GM23338 (cell line): Measurements from ENCODE around the gene NEMP1. TPM values are rescaled to one million over a fixed set of nuclear protein-coding genes. Genes with fewer than 3 reads are reported as not detected.
A peak's percentile ranks its signal among the peaks of the same experiment; 100 is the strongest.

ENCODE experiments used
- ATAC-seq: fragments of 200-7000 bp; cut with Tn5 transposase; 3 replicates; pipeline ENCODE4 v1.9.1; 2020
- DNase-seq: peaks from one replicate; pipeline ENCODE4 v3.0.0-alpha.2; 2015; ENCODE audit warnings: low spot score
- H2AFZ ChIP-seq: fragments of 200-600 bp; sonication (generic); 2 replicates; pipeline ENCODE4 v1.8.0; 2016; ENCODE audit warnings: antibody characterized with exemption, mild to moderate bottlenecking, moderate library complexity
- H3F3A ChIP-seq: fragments of 200-600 bp; sonication (generic); replicated peaks from 2 replicates; pipeline ENCODE4 v1.8.0; 2017; ENCODE audit warnings: antibody characterized with exemption, mixed run types, low read depth
- H3K27ac ChIP-seq: fragments of 200-600 bp; sonication (generic); 2 replicates; pipeline ENCODE4 v1.6.1; 2016; ENCODE audit warnings: low read depth
- H3K27me3 ChIP-seq: fragments of 200-600 bp; sonication (generic); 2 replicates; pipeline ENCODE4 v1.8.0; 2016; ENCODE audit warnings: mild to moderate bottlenecking, mixed run types, moderate library complexity; ENCODE audit not compliant: insufficient read depth
- H3K36me3 ChIP-seq: fragments of 200-600 bp; sonication (generic); 2 replicates; pipeline ENCODE4 v1.8.0; 2016; ENCODE audit warnings: mild to moderate bottlenecking; ENCODE audit not compliant: insufficient read depth
- H3K4me1 ChIP-seq: fragments of 200-600 bp; sonication (generic); 2 replicates; pipeline ENCODE4 v1.8.0; 2016; ENCODE audit warnings: mild to moderate bottlenecking, moderate library complexity; ENCODE audit not compliant: insufficient read depth
- H3K4me2 ChIP-seq: fragments of 200-600 bp; sonication (generic); 2 replicates; pipeline ENCODE4 v1.7.1; 2017; ENCODE audit warnings: mixed run types
- H3K4me3 ChIP-seq: fragments of 200-600 bp; sonication (generic); 2 replicates; pipeline ENCODE4 v1.6.1; 2016; ENCODE audit warnings: mixed run types
- H3K79me2 ChIP-seq: fragments of 200-600 bp; sonication (generic); replicated peaks from 2 replicates; pipeline ENCODE4 v1.8.0; 2017; ENCODE audit warnings: mild to moderate bottlenecking; ENCODE audit not compliant: insufficient read depth
- H3K9me2 ChIP-seq: fragments of 200-600 bp; sonication (generic); 2 replicates; pipeline ENCODE4 v1.8.0; 2017; ENCODE audit not compliant: insufficient read depth
- H4K20me1 ChIP-seq: fragments of 200-600 bp; sonication (generic); replicated peaks from 2 replicates; pipeline ENCODE4 v1.8.0; 2017; ENCODE audit warnings: mild to moderate bottlenecking; ENCODE audit not compliant: insufficient read depth
- H3K27ac Mint-ChIP-seq: 2 replicates; pipeline ENCODE4 v1.8.0; 2020; ENCODE audit warnings: inconsistent platforms, mild to moderate bottlenecking, moderate library complexity, mixed read lengths
- H3K27me3 Mint-ChIP-seq: 3 replicates; pipeline ENCODE4 v1.8.0; 2022; ENCODE audit warnings: low read depth, mild to moderate bottlenecking, moderate library complexity, mixed read lengths, inconsistent platforms; ENCODE audit not compliant: insufficient read depth, poor library complexity
- H3K36me3 Mint-ChIP-seq: 3 replicates; pipeline ENCODE4 v1.8.0; 2021; ENCODE audit warnings: low read depth, mild to moderate bottlenecking, inconsistent platforms, moderate library complexity, mixed read lengths
- H3K4me1 Mint-ChIP-seq: 3 replicates; pipeline ENCODE4 v1.8.0; 2020; ENCODE audit warnings: mild to moderate bottlenecking, inconsistent platforms, mixed read lengths
- H3K4me3 Mint-ChIP-seq: 3 replicates; pipeline ENCODE4 v1.8.0; 2021; ENCODE audit warnings: moderate library complexity, mild to moderate bottlenecking, inconsistent platforms, mixed read lengths
- H3K9me3 Mint-ChIP-seq: 3 replicates; pipeline ENCODE4 v1.8.0; 2020; ENCODE audit warnings: moderate library complexity, mild to moderate bottlenecking, inconsistent platforms, mixed read lengths
- CREB1 ChIP-seq: fragments of 250-450 bp; sonication (Bioruptor Pico); IDR thresholded peaks from 2 replicates; pipeline ENCODE4 v1.5.0; 2020; ENCODE audit warnings: low read depth, mild to moderate bottlenecking, moderate library complexity
- JUNB ChIP-seq: IDR thresholded peaks from one replicate; pipeline ENCODE4 v1.6.1; 2016; ENCODE audit warnings: antibody characterized with exemption; ENCODE audit not compliant: unreplicated experiment
- POLR2AphosphoS5 ChIP-seq: IDR thresholded peaks from 2 replicates; pipeline ENCODE4 v1.6.1; 2016; ENCODE audit warnings: antibody characterized with exemption, low read depth
- ZNF114 ChIP-seq: fragments of 250-450 bp; sonication (Bioruptor Pico); IDR thresholded peaks from 2 replicates; pipeline ENCODE4 v1.5.0; 2020; ENCODE audit warnings: mild to moderate bottlenecking, moderate library complexity
- polyA plus RNA-seq: library from polyadenylated mRNA; unstranded; fragments of >200 nt; fragmentation: Nextera tagmentation; extraction: Ambion mirVana; gene quantifications from 2 replicates; pipeline ENCODE4 v1.2.1, GENCODE V29; 2016
- total RNA-seq: library from RNA; depleted of rRNA; stranded (reverse); fragments of >200 nt; shearing (Covaris generic); gene quantifications from 2 replicates; pipeline ENCODE4 v1.2.3, GENCODE V29; 2014
- TF ChIP-seq, protein P1 (sequence below): fragments of 250-450 bp; sonication (Bioruptor Pico); IDR thresholded peaks from 2 replicates; pipeline ENCODE4 v1.5.0; 2020; ENCODE audit warnings: mild to moderate bottlenecking, moderate library complexity
- TF ChIP-seq, protein P2 (sequence below), 2 experiments: fragments of 200-600 bp in 1 of 2; sonication (generic) in 1 of 2; conservative IDR thresholded peaks; 2 replicates each; pipeline versions ENCODE4 v1.5.1 to v1.6.1; 2016 to 2017; ENCODE audit warnings: antibody characterized with exemption in 2 of 2, low read depth in 2 of 2, mild to moderate bottlenecking in 2 of 2, moderate library complexity in 1 of 2

Gene NEMP1
- total and polyA plus RNA-seq, 2 experiments from 2014 or later, result 11.9 to 35.0 TPM

DNA sequence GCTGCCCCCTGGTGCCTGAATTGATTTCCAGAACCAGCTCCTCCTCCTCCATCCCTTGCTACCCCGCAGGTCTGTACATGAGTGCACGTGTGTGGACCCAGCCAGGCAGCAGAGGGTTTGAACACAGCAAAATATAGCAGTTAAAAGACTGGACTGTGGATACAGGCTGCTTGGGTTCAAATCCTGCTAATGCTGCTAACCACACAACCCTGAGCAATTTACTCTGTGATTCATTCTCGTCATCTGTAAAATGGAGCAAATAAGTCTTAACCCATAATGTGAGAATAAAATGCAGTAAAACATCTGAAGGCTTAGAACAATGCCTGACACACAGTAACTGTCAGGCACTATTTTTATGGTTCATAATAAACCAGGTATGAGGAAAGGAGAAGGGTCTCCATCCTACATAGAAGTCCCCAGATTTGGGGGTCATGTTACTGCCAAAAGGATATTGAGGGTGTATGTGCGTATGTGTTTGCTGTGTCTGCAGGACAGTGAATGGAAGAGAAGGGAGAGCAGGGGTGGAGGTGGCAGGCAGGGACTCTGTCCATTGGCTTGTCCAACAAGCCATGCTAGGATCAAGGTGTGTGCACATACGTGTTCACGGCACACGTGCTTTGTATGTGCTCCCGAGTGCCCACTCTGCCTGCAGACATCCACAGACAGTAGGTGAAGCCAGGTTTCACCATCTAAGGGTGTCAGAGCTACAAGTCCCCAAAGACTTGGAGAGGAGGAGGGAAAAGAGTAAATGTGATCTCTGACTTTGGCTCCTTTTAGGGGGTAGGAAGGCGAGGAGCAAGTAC lies 34.1 kb upstream of the NEMP1 start:
- Mint-ChIP-seq H3K27me3 (peaks cover 24% of the 10 kb centered on the region), H3K9me3 (no peaks in the 10 kb centered on the region; the same call in 1 of the 3 replicates), H3K4me3 (peak overlapping the region; percentile 7; the same call in 1 of the 3 replicates), H3K36me3 (peaks cover 2% of the 10 kb centered on the region; the same call in 1 of the 3 replicates), H3K4me1 (peaks cover 31% of the 10 kb centered on the region), H3K27ac (no peak overlapping the region)
- no peaks in the 10 kb centered on the region for H3K27me3 ChIP-seq
- DNase-seq (no peak), ATAC-seq (no peak)
- no peak overlapping the region for H2AFZ ChIP-seq
- TF ChIP-seq POLR2AphosphoS5, result no peak
- no peak for TF ChIP-seq JUNB
- TF ChIP-seq ZNF114 (CRISPR knock-in tag), result no peak
- TF ChIP-seq, protein P1, sequence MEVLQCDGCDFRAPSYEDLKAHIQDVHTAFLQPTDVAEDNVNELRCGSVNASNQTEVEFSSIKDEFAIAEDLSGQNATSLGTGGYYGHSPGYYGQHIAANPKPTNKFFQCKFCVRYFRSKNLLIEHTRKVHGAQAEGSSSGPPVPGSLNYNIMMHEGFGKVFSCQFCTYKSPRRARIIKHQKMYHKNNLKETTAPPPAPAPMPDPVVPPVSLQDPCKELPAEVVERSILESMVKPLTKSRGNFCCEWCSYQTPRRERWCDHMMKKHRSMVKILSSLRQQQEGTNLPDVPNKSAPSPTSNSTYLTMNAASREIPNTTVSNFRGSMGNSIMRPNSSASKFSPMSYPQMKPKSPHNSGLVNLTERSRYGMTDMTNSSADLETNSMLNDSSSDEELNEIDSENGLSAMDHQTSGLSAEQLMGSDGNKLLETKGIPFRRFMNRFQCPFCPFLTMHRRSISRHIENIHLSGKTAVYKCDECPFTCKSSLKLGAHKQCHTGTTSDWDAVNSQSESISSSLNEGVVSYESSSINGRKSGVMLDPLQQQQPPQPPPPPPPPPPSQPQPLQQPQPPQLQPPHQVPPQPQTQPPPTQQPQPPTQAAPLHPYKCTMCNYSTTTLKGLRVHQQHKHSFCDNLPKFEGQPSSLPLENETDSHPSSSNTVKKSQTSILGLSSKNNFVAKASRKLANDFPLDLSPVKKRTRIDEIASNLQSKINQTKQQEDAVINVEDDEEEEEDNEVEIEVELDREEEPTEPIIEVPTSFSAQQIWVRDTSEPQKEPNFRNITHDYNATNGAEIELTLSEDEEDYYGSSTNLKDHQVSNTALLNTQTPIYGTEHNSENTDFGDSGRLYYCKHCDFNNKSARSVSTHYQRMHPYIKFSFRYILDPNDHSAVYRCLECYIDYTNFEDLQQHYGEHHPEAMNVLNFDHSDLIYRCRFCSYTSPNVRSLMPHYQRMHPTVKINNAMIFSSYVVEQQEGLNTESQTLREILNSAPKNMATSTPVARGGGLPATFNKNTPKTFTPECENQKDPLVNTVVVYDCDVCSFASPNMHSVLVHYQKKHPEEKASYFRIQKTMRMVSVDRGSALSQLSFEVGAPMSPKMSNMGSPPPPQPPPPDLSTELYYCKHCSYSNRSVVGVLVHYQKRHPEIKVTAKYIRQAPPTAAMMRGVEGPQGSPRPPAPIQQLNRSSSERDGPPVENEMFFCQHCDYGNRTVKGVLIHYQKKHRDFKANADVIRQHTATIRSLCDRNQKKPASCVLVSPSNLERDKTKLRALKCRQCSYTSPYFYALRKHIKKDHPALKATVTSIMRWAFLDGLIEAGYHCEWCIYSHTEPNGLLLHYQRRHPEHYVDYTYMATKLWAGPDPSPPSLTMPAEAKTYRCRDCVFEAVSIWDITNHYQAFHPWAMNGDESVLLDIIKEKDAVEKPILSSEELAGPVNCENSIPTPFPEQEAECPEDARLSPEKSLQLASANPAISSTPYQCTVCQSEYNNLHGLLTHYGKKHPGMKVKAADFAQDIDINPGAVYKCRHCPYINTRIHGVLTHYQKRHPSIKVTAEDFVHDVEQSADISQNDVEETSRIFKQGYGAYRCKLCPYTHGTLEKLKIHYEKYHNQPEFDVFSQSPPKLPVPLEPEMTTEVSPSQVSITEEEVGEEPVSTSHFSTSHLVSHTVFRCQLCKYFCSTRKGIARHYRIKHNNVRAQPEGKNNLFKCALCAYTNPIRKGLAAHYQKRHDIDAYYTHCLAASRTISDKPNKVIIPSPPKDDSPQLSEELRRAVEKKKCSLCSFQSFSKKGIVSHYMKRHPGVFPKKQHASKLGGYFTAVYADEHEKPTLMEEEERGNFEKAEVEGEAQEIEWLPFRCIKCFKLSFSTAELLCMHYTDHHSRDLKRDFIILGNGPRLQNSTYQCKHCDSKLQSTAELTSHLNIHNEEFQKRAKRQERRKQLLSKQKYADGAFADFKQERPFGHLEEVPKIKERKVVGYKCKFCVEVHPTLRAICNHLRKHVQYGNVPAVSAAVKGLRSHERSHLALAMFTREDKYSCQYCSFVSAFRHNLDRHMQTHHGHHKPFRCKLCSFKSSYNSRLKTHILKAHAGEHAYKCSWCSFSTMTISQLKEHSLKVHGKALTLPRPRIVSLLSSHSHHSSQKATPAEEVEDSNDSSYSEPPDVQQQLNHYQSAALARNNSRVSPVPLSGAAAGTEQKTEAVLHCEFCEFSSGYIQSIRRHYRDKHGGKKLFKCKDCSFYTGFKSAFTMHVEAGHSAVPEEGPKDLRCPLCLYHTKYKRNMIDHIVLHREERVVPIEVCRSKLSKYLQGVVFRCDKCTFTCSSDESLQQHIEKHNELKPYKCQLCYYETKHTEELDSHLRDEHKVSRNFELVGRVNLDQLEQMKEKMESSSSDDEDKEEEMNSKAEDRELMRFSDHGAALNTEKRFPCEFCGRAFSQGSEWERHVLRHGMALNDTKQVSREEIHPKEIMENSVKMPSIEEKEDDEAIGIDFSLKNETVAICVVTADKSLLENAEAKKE, result no peak
- TF ChIP-seq, protein P2, sequence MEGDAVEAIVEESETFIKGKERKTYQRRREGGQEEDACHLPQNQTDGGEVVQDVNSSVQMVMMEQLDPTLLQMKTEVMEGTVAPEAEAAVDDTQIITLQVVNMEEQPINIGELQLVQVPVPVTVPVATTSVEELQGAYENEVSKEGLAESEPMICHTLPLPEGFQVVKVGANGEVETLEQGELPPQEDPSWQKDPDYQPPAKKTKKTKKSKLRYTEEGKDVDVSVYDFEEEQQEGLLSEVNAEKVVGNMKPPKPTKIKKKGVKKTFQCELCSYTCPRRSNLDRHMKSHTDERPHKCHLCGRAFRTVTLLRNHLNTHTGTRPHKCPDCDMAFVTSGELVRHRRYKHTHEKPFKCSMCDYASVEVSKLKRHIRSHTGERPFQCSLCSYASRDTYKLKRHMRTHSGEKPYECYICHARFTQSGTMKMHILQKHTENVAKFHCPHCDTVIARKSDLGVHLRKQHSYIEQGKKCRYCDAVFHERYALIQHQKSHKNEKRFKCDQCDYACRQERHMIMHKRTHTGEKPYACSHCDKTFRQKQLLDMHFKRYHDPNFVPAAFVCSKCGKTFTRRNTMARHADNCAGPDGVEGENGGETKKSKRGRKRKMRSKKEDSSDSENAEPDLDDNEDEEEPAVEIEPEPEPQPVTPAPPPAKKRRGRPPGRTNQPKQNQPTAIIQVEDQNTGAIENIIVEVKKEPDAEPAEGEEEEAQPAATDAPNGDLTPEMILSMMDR (conservative IDR thresholded peaks at IDR 0.05; ENCODE audit: low read depth in 2 of 2), result peak; percentile 87 to 98; a peak in 3 of 4 replicates
- TF ChIP-seq CREB1 (CRISPR knock-in tag), result no peak
- peaks cover 20% of the 10 kb centered on the region for H3K4me1 ChIP-seq
- no peaks in the 10 kb centered on the region for H3K36me3 ChIP-seq
- 0 out of 2 replicates have a peak overlapping the region, but pooled peaks have one; percentile 53 for H3K4me2 ChIP-seq
- H3K79me2 ChIP-seq, result peaks cover 9% of the 10 kb centered on the region
- peaks cover 6% of the 10 kb centered on the region for H3F3A ChIP-seq
- H3K4me3 ChIP-seq, result no peak overlapping the region; the same call in 1 of the 2 replicates
- no peak overlapping the region for H3K27ac ChIP-seq
- H3K9me2 ChIP-seq, result no peaks in the 10 kb centered on the region
- H4K20me1 ChIP-seq, result no peaks in the 10 kb centered on the region
